CD4-positive, alpha-beta T cell treated with Interleukin-15 for 1 hour (primary cell): ENCODE measurements around the gene INMT.

Experiments used
- DNase-seq: peaks from one replicate; pipeline ENCODE4 v3.0.0-alpha.2; 2020

The INMT gene

DNA sequence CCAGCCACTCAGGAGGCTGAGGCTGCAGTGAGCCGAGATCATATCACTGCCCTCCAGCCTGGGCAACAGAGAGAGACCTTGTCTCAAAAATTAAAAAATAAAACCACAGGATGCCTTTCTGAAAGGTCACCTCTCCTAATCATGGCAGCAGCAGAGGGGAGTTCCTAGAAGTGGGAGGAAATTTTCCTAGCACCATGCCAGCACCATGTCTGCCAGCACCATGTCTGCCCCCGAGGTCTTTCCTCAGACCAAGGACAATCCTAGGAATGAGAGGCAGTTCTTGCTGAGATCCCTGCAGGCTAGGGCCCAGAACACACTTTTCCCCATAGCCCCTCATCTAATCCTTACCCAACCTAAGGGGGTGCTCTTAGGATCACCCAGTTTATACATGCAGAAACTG is 22.3 kb upstream of the INMT start:
- no peak for DNase-seq

DNA sequence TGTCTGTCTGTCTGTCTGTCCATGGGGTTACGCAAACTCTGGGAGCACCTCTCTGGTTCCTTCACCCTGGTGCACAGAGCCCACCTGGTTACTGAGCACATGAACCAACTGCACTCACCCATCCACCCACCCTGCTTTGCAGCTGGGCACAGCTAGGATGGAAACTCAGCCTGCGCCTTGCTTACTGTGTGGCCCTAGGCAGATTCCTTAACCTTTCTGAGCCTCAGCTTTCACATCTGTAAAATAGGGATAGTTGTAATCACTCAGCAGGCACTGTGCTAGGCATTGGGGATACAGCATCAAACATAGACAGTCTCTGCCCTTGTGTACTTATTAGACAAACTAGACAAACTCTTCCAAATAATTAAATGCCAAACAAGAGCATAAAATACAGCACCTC is 21.8 kb upstream of the INMT start:
- no peak for DNase-seq

DNA sequence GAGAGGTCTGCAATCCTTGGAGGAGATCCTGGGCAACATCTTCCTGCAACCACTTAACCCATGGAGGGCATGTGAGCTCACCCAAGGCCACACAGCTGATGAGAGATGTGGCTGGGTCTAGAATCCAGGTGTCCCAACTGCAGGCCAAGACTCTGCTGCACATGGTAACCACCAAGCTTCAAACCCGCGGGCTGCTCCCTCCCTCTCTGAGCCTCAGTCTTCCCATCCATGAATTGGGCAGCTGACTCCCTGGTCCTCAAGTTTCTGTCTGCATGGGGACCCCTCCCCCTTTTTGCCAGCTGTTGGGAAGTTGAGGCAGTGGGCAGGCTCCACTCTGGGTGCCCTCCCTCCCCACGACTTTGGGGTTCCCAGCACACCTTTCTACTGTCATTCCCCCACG is 20.9 kb upstream of the INMT start:
- DNase-seq: no peak

DNA sequence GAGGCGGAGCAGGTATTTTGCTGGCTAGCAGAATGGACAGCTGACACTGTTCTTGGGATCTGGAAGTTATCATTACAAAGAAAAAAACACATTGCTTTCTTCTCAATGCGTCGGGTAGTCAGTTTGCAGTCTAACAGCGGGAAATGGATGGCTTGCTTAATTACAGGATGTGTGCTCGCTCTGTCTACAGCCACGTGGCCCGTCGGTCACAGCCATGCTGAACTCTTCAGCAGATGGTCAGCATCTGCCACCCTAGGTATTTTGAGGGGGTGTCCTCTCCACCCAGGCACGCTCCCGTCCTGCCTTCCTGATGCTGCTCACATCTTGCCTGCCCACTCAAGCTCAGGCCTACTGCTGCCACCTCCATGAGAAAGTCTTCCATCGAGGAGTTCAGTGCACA is 20.4 kb upstream of the INMT start:
- DNase-seq: no peak

DNA sequence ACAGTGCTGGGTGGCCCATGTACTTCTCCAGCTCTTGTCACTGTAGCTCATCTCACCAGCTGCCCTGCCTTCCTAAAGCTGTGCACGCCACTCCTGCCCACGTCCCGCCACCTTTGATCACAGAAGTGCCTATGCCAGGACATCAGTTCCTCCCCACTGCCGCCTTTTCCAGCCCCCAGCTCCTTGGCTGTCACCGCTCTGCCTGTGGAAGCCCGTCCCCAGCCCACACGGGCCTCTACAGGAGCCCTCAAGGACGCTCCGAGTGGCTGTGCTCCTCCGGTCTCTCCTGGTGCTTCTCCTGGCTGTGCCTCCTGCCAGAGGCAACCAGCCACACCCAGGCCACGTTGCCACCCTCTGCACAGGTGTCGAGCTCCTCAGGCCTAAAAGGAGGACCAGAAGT is 19.3 kb upstream of the INMT start:
- no peak for DNase-seq

DNA sequence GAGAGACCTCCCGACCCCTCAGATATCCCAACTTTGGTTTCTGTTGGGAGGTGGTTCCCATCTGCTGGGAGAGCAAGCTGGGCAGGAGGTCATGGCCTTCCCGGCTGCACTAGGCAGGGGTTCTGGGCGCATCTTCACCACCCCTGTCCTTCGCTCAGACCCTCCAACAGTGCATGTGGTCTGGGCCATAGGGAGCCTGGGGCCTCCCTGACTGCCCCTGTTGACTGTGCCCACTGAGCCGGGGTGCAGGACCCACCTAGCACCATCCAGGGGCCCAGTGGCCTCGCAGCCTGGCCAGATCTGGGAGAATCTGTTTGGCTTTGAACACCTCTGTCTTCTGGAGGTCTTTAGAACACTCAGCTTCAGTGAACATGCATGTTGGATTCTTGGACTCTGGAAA is 18.7 kb upstream of the INMT start:
- DNase-seq: no peak

DNA sequence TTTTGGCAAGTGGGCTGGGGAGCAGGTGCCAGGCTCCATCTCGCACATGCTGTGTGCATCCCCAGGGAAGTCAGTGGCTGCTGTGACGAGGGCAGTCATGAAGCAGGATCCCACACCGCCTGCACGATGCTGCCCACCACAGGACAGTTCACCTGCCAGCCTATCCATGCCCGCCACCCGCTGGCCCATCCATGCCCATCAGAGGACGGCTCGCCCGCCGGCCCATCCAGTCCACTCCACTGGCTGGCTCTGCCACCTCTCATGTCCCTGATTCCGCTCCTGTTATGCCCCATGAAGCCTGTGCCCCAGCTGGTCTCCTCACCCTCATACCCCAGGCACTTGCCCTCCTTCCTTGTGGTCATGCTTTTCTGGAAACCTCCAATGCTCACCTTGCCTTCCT is 18.2 kb upstream of the INMT start:
- no peak for DNase-seq

DNA sequence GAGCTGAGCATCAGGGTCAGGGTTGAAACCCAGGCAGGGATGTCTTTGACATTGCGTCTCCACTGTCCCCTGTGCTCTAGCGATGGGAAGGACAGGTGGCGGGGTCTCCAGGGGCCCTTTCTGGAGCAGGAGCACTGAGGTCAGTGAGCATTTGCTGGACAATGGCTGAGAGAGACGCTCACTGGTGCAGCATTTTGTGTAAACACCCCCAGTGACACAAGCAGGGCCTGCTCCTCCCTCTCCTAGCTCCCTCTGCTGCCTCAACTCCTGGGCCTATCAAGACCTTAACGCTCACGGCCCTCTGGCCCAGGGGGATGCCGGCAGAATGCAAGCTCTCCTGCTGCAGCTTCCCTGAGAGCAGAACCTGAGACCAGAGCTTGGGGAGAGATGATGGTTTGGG is 17.4 kb upstream of the INMT start:
- DNase-seq: no peak

DNA sequence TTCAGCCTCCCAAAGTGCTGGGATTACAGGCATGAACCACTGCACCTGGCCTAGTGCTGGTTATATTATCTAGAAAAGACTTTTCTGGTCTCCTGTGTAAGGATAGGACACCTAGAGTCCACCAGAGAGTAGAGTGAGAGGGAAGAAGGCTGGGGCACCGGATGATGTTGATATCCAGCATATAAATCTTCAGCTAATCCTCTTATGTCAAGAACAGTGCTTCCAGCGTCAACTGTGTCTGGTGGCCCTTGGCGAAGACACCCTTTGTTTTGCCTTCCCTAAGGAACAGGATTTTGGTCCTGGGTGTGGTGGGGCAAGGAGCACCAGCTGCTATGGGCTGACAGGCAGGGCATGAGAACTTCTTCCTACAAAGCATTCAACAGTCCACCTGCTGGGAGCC is 16.3 kb upstream of the INMT start:
- no peak for DNase-seq

DNA sequence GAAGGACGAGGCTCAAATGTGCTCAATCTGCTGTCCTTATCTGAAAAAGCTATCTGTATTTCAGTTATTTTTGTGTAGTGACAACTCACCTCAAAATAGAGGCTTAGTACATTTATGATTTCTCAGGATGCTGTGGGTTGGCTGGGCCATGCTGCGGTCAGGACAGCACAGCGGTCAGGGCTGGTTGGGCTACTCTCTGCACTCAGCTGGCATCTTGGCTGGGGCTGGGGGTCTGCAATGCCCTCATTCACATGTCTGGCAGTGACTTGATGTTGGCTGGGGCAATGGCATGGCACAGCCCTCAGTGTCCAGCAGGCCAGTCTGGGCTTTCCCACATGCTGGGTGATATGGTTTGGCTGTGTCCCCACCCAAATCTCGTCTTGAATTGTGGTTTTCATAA is 15.6 kb upstream of the INMT start:
- no peak for DNase-seq

DNA sequence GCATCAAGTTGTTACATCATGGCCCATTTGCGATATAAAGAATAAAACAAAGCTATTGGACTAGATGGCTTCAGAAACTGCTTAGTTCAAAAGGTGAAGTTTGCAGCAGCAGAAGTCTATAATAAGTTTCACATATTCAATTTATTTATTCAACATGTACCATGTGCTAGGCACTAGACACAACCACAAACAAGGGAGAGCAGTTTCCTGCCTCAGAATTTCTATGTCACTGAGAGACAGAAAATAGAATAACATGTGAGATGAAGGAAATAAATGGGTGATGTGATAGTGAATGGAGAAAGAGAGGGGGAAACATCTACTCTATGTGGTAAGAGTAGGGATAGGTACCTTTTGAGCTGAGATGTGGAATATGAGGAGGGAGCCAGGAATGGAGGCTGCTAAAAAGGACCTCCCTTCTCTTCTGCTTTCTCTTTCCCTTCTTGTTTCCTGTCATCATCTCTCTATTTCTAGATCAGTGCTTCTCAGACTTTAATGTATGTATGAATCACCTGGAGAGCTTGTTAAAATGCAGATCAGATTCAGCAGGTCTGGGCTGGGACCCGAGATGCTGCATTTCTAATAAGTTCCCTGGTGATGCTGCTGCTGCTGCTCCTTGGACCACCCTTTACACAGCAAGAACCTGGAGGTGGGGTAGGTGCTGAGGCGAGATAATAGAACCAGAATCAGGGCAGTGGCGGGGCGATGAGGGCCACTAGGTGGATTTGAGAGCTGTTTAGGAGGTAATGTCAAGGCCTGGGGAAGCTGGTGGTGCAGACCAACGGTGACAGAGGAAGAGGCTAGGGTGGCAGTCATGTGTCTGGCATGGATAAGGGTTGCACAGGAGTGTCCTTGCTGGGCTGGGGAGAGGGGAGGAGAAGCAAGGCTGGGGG is 13.7 kb upstream of the INMT start:
- no peak for DNase-seq

DNA sequence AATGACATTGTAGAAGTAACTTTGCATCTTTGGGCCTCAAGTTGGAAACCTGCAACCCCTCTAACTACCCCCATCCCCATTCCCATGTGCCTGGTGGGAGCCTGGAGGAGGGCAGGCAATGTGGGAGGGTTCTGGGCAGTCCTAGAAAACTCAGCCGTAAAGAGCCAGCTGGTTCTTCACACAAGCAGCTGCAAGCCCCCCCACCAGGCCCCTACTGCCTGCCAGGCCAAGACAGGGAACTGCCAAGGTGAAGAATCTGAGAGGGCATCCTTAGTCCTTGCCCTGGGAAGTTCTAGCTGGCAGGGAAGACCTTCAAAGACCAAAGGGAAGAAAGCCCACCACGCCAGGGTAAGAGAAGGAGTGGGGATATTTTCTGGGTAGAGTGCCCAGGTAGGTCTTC is 12.2 kb upstream of the INMT start:
- no peak for DNase-seq

DNA sequence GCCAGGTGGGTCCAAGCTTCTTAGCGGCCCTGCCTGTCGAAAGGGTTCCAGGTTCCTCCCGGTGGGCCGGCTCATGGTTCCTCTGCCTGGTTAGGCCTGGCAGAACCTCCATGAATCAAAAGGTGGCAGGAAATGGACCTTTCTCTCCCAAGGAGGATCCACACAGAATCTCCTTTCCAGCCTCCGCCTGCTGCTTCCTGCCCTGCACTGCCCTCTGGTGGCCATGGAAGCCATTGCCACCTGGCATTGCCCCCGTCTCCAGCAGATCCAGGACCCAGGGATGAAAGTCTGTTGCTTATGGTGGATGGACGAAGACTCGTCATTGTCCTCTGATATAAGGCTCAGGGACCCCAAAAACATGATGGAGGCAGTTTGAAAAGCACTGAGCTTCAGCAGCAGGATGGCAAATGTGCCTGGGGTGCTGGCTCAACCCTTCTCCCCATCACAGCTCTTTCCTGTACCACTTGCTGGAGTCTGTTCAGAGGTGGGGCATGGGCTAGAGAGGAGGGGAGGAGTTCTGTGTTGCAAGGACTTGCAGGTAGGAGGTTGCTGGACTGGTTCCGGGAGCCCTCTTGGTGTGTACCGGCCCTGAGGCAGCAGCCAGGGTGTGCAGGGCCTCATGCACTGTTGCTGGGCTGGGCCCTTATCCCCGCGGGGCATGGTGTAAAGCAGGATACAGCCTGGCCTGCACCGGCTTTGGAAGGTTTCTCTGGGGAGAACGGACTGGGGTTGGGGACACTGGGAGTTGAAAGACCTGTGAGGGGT is 11.3 kb upstream of the INMT start:
- peak; percentile 66 for DNase-seq

DNA sequence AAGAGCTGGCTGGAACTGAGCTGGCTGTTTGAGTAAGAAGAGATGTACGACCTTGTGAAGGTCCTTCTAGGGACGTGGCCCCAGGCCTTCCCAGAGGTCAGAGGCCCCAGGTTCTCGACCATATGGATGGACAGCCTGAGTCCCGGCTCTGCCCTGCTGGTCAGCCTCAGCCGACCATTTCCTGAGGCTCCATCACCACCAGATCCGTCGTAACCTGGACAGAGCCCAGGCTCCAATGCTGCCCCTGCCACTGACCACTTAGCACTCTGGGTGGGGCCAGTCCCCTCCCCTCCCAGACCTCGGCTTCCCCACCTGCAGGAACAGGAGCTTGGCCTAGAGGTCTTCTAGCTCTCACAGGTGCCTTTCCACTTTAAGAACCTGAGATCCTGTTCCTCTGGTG is 10.6 kb upstream of the INMT start:
- DNase-seq: no peak

DNA sequence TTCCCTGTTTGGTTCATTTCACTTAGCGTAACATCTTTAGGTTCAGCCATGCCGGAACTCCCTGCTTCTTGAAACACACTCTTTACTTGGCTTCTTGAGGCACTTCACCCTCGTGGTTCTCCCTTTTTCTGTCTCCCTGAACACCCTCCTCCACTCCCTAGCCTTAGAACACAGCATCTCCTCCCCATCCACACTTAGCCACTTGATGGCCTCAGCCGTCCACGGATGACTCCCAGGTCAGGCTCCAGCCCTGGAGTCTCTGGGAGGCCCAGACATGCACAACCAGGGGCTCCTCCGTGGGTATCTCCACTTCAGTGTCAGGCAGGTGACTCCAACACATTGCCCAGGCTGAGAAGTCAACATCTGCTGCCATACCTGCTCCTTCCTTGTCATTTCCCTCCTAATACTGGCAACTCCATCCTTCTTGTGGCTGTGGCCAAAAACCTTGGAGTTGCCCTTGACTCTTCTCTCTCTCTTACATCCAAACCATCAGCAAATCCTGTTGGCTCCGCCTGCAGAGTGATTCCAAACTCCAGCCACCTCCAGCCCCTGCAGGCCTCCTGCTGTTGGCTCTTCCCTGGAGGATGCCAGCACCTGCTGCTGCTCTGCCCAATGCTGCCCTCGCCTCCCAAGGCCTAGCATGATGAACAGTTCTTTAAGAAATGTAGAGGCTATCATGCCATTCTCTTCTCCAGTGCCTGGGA is 8.4 kb upstream of the INMT start:
- no peak for DNase-seq

DNA sequence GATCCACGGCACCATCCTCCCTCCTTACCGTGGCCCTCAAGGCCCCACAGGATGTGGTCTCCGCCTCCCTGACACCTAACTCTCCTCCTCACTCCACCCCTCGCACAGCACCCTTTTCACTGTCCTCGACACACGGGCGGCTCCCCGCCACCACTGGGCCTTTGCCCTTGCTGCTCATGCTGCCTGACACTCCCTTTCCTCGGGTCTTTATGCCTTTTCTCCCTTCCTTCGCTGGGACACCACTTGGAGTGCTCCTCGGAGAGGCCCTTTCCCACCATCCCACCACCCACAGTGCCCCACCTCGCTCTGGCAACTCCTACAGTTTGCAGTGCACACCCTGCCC is 7.9 kb upstream of the INMT start:
- no peak for DNase-seq

DNA sequence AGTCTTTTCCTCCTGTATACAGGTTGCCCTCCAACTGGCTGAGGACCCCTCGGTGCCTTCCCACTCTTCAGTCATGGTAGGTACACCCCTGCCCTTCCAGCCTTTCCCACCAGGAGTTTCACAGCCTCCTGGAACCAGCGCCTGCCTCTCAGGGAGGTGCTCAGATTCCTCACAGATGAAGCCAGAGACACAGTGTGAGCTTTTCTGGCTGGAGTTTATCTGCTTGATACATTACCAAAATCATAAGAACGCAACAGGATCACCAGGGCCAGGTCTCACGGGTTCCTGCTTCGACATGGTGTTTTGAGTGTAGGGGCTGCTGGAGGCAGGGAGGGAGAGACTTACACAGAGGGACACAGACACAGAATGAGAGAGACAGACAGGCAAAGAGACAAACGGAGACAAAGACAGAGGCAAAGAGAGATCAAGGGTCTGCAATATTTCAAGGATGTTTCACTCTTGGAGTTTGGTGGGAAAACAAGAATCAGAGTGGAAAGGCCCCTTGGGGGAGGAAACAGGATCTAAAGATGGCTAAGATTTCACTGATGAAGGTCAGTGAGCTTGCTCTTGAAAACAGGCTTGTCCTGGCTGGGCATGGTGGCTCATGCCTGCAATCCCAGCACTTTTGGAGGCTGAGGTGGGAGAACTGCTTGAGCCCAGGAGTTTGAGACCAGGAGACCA is 6.5 kb upstream of the INMT start:
- no peak for DNase-seq

DNA sequence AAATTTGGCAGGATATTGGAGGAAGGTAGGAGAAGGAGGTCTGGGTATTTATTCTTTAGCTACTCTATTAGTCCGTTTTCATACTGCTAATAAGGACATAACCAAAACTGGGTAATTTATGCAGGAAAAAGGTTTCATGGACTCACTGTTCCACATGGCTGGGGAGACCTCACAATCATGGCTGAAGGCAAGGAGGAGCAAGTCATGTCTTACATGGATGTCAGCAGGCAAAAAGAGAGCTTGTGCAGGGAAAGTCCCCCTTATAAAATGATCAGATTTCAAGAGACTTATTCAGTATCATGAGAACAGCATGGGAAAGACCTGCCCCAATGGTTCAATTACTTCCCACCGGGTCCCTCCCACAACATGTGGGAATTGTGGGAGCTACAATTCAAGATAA is 1.9 kb upstream of the INMT start:
- no peak for DNase-seq

DNA sequence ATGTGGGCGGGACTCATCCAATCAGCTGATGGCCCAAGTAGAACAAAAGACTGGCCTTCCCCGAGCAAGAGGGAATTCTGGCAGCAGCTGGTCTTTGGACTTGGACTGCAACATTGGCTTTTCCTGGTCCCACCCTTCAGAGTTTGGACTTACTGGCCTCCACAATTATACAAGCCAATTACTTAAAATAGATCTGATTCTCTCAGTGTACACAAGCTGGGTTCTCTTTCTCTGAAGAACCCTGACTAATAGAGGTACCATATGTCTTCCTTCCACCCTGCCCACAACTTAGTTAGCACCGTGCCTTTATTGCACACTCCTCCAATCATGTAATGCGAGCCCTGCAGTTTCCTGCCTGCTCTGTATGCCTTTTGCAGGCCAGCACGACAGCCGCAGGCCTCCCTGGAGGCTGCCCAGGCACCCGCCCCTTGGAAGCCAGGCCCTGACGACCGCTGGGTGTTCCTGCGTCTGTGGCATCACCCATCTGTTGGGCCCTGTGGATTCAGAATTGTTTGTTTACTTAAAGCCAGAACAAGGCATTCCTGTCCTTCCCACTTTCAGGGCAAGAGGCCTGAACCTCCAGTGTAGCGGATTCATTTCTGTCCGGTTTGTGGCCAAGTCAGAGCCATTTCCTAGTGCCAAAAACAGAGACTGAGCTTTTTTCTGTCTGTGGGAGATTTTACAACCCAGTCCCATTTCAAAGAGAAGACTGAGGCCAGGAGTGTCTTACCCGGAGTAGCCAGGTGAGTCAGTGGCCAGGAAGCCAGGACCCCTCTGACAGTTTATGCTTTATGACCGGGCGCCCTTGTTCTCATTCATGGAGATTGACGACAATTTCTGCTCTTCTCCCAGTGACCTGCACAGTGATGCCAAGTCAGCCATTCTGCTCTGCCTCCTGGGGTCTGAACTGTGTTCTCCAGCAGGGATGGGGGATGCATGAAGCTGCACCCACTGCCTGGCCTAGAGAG is 968 bp upstream of the INMT start:
- DNase-seq: no peak

DNA sequence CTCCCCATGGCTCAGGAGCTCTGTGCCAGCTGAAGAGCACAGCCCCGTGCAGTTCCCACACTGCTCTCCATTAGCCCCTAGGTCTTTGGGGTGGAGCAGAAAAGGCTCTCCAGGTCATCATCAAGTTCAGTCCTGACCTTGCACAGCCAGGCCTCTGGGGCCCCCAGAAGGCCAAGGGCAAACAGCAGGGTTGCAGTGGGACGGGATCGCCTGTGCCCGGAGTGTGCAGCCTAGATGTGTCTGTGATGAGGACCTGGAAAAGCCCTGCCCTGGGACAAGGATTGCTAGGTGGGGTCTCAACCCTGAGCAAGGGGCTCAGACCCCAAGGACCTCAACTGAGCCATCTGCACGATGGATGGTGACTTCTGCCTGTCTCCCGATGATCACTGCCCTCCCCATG is 549 bp downstream of the INMT start:
- no peak for DNase-seq

DNA sequence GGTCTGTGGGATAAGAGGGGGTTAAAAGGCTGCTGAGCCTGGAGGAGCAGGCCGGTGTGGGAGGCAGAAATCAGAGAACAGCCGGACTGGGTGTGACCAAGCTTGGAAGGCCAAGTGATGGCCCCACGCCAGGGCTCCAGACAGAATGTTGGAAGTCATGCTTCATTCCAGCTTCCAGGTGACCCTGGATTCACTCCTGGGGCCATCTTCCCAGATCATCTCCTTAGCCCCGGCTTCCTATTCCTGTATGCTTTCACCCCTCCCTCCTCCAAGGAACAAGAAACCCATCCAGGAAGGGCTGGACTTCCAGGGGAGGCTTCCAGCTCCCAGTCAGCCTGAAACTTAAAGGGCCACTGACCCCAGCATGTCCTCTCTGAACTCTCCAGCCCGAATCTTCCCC is 1.0 kb downstream of the INMT start:
- no peak for DNase-seq

DNA sequence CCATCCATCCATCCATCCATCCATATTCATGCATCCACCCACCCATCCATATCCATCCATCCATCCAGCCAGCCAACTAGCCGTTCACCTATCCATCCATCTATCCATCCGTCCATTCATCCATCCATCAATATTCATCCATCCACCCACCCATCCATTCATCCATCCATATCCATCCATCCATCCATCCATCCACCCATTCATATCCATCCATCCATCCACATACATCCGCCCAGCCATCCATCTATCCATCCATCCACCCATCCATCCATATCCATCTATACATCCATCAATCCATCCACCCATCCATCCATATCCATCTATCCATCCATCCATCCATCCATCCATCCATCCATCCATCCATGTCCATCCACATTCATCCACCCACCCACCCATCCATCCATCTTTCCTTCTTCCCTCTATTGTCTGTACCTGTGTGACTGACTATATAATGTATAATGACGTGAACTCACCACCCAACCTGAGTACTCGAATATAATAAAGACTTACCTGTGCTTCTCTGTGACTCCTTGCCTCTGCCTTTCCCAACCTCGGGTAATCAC is 2.5 kb downstream of the INMT start:
- DNase-seq: no peak
